Measurements from ENCODE around the gene IGSF8. TPM values are rescaled to one million over a fixed set of nuclear protein-coding genes. Genes with fewer than 3 reads are reported as not detected.

Gene IGSF8
- total RNA-seq, 1 experiment from 2014 or later: 56.2 TPM

DNA sequence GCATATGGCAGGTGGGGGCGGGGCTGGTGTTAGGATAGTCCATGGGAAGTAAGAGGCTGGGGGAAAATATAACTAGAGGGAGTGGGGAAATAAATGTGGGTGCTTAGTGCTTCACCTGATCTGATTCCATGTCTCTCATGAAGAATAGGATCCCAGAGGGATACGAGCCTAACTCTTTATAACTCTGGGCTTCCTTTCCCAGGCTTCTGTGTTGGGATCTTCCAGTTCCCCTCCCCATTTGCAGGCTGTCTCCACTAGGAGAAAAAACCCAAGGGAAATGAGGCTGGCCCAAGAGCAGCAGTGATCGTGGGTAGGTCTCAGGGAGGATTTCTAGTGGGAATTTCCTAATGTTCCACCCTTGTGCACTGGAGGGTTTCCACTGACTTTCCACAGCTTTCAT lies 15.5 kb downstream of the IGSF8 start:
- Histone ChIP-seq H4K8ac (replicated peaks; ENCODE audit: insufficient read length, low read depth, low read length) (no peak overlapping the region), H3K4me1 (ENCODE audit: insufficient read depth, low read length) (no peaks in the 10 kb centered on the region; the same call in 1 of the 2 replicates), H3K79me1 (ENCODE audit: insufficient read depth, low read depth, low read length, poor library complexity, severe bottlenecking) (no peaks in the 10 kb centered on the region), H2BK120ac (ENCODE audit: low read depth, low read length, poor library complexity, severe bottlenecking) (no peak overlapping the region), H4K20me1 (ENCODE audit: control insufficient read depth, insufficient read depth, insufficient read length) (no peaks in the 10 kb centered on the region), H4K5ac (ENCODE audit: insufficient read length, low read depth, low read length) (no peak overlapping the region), H3T11ph (ENCODE audit: low read length) (no peak overlapping the region), H3K27me3 (ENCODE audit: insufficient read depth, low read length) (peaks cover 7% of the 10 kb centered on the region; the same call in 1 of the 2 replicates), H3K23me2 (ENCODE audit: insufficient read length, low read depth, low read length, poor library complexity, severe bottlenecking) (no peaks in the 10 kb centered on the region), H2AK5ac (ENCODE audit: insufficient read length, low read length) (no peak overlapping the region), H3K4ac (ENCODE audit: low read depth, low read length) (no peak overlapping the region), H3K27ac (ENCODE audit: insufficient read length, low read depth, low read length) (no peak overlapping the region), H3K18ac (ENCODE audit: insufficient read length, low read depth, low read length) (no peak overlapping the region), H2AFZ (ENCODE audit: low read length) (no peak overlapping the region), H3K9ac (ENCODE audit: extremely low read depth, insufficient read length, low read length) (no peak overlapping the region), H2BK12ac (ENCODE audit: insufficient read length, low read depth, low read length) (no peak overlapping the region), H3K23ac (ENCODE audit: insufficient read length, low read depth, low read length) (no peak overlapping the region), H3K4me2 (ENCODE audit: insufficient read depth, insufficient read length, low read length) (no peak overlapping the region), H2BK20ac (ENCODE audit: low read depth, low read length, poor library complexity, severe bottlenecking) (no peak overlapping the region), H3K56ac (ENCODE audit: insufficient read length, low read depth, low read length) (no peak overlapping the region), H2BK5ac (ENCODE audit: insufficient read length, low read length) (no peak overlapping the region), H4K91ac (ENCODE audit: insufficient read length, low read depth, low read length) (no peak overlapping the region), H2BK15ac (ENCODE audit: low read depth, low read length) (no peak overlapping the region), H3K14ac (ENCODE audit: insufficient read depth, low read length) (no peak overlapping the region), H3K9me3 (ENCODE audit: control insufficient read depth, low read depth, low read length) (no peaks in the 10 kb centered on the region), H3K79me2 (ENCODE audit: insufficient read depth, low read length) (no peaks in the 10 kb centered on the region)
- H3K4me1 Mint-ChIP-seq: peaks cover 9 to 10% of the 10 kb centered on the region in 2 experiments
- no peak overlapping the region; a peak in 1 of 7 replicates for H3K27ac Mint-ChIP-seq
- H3K27me3 Mint-ChIP-seq (ENCODE audit: low read depth): peaks cover 75% of the 10 kb centered on the region
- no CpG with 5 or more reads among the region's 3 CpGs for WGBS (ENCODE audit: extremely low coverage, insufficient read length, low lambda C conversion rate)
- TF ChIP-seq, protein P1, sequence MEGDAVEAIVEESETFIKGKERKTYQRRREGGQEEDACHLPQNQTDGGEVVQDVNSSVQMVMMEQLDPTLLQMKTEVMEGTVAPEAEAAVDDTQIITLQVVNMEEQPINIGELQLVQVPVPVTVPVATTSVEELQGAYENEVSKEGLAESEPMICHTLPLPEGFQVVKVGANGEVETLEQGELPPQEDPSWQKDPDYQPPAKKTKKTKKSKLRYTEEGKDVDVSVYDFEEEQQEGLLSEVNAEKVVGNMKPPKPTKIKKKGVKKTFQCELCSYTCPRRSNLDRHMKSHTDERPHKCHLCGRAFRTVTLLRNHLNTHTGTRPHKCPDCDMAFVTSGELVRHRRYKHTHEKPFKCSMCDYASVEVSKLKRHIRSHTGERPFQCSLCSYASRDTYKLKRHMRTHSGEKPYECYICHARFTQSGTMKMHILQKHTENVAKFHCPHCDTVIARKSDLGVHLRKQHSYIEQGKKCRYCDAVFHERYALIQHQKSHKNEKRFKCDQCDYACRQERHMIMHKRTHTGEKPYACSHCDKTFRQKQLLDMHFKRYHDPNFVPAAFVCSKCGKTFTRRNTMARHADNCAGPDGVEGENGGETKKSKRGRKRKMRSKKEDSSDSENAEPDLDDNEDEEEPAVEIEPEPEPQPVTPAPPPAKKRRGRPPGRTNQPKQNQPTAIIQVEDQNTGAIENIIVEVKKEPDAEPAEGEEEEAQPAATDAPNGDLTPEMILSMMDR (conservative IDR thresholded peaks at IDR 0.05): no peak
- DNase-seq: no peak
- peaks cover 0 to 9% (median 5%) of the 10 kb centered on the region in 3 experiments; a peak in 4 of 7 replicates for H3K36me3 Mint-ChIP-seq (ENCODE audit: insufficient read depth in 1 of 3, low read depth in 3 of 3)
- H3K9me3 Mint-ChIP-seq: no peaks in the 10 kb centered on the region; a peak in 1 of 5 replicates
- H3K4me3 Mint-ChIP-seq: peak overlapping the region in 1 of 2 experiments; percentile 29; a peak in 1 of 5 replicates

Measured in H9 (cell line).